Measurements from ENCODE around the gene JAKMIP1. TPM values are rescaled to one million over a fixed set of nuclear protein-coding genes. Genes with fewer than 3 reads are reported as not detected.

Gene JAKMIP1
- total and polyA plus RNA-seq, 5 donors from 2014 or later, result 18.7 to 39.7 (median 32.6) TPM

DNA sequence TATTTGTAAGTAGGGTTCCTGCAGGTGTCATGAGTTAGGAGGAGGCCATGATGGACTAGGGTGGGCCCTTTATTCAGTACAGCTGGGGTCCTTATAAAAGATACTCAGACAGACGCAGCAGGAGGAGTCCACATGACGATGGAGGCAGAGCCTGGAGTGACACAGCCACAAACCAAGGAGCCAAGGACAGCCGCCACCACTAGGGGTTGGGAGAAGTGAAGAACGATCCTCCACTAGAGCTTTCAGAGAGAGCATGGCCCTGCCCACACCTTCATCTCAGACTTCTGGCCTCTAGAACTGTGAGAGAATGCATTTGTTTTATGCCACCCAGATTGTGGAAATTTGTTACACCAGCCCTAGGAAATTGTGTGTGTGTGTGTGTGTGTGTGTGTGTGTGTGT lies 31.1 kb downstream of the JAKMIP1 start:
- Mint-ChIP-seq H3K4me1 (peaks cover 12 to 52% (median 34%) of the 10 kb centered on the region in 4 donors), H3K9me3 (peaks cover 1 to 7% (median 4%) of the 10 kb centered on the region in 7 donors), H3K27me3 (no peaks in the 10 kb centered on the region), H3K4me3 (peak overlapping the region in 1 of 4 donors; percentile 64), H3K36me3 (peaks cover 16% of the 10 kb centered on the region), H3K27ac (peak overlapping the region in 1 of 3 donors; percentile 39)
- Histone ChIP-seq H3K27me3 (ENCODE audit: control insufficient read depth, insufficient read depth, low read length) (no peaks in the 10 kb centered on the region), H3K36me3 (ENCODE audit: control insufficient read depth, insufficient read depth, low read length) (peaks cover 7% of the 10 kb centered on the region), H3K4me1 (ENCODE audit: control insufficient read depth, insufficient read depth, low read length, poor library complexity, severe bottlenecking) (peaks cover 23% of the 10 kb centered on the region), H3K9me3 (ENCODE audit: control insufficient read depth in 2 of 2, low read length in 2 of 2) (no peaks in the 10 kb centered on the region), H3K4me3 (ENCODE audit: low read depth, low read length) (no peak overlapping the region), H3K27ac (ENCODE audit: insufficient read depth, low read length, poor library complexity, severe bottlenecking) (no peak overlapping the region)
- no peak for ATAC-seq (ENCODE audit: low read depth in 2 of 2)
- DNase-seq, result no peak

DNA sequence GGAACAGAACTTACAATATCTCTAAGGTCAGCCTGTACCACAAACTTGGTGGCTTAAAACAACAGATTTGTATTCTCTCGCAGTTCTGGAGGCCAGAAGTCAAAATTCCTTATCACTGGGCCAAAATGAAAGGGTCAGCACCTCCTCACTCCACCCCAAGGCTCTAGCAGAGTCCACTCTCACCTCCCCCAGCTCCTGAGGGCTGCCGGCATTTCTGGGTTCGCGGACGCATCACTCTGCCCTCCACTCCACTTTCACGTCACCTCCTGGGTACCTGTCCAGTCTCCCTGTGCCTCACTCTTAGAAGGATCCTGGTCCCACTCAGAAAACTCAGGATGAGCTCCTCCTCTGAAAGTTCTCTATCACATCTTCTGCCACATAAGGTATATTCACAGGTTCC lies 34.6 kb downstream of the JAKMIP1 start:
- no peak for ATAC-seq (ENCODE audit: low read depth in 2 of 2)
- no peaks in the 10 kb centered on the region for H3K27me3 ChIP-seq (ENCODE audit: control insufficient read depth, insufficient read depth, low read length)
- no peak overlapping the region for H3K4me3 Mint-ChIP-seq
- peaks cover 11% of the 10 kb centered on the region for H3K36me3 Mint-ChIP-seq
- peak overlapping the region in 1 of 3 donors; percentile 61 for H3K27ac Mint-ChIP-seq
- H3K4me1 Mint-ChIP-seq, result peaks cover 5 to 26% (median 15%) of the 10 kb centered on the region in 4 donors
- H3K36me3 ChIP-seq (ENCODE audit: control insufficient read depth, insufficient read depth, low read length), result peaks cover 13% of the 10 kb centered on the region
- no peaks in the 10 kb centered on the region for H3K27me3 Mint-ChIP-seq
- no peaks in the 10 kb centered on the region for H3K4me1 ChIP-seq (ENCODE audit: control insufficient read depth, insufficient read depth, low read length, poor library complexity, severe bottlenecking)
- no peaks in the 10 kb centered on the region for H3K9me3 ChIP-seq (ENCODE audit: control insufficient read depth in 2 of 2, low read length in 2 of 2)
- H3K27ac ChIP-seq (ENCODE audit: insufficient read depth, low read length, poor library complexity, severe bottlenecking), result no peak overlapping the region
- H3K4me3 ChIP-seq (ENCODE audit: low read depth, low read length), result no peak overlapping the region
- H3K9me3 Mint-ChIP-seq, result peaks cover 0 to 4% (median 2%) of the 10 kb centered on the region in 7 donors
- no peak for DNase-seq

DNA sequence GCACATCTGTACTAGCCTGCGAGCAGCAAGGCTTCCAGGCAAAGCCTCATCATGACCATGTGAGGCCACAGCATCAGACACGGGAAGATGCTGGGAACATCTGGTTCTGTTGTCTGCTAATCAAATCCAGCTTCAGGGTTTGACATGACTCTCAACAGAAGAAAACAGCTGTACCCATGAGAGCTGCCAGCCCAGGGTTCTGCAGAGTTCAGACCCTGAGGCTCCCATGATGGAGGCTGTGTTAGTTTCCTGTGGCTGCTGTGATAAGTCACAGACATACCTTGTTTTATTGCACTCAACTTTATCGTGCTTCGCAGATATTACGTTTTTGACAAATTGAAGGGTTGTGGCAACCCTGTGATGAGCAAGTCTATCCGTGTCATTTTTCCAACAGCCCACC lies 37.5 kb downstream of the JAKMIP1 start:
- Mint-ChIP-seq H3K9me3 (peaks cover 0 to 4% (median 1%) of the 10 kb centered on the region in 7 donors), H3K4me3 (no peak overlapping the region), H3K36me3 (peaks cover 10% of the 10 kb centered on the region), H3K27ac (peak overlapping the region in 1 of 3 donors; percentile 19), H3K27me3 (no peaks in the 10 kb centered on the region), H3K4me1 (peaks cover 9 to 48% (median 30%) of the 10 kb centered on the region in 4 donors)
- Histone ChIP-seq H3K9me3 (ENCODE audit: control insufficient read depth in 2 of 2, low read length in 2 of 2) (no peaks in the 10 kb centered on the region), H3K27ac (ENCODE audit: insufficient read depth, low read length, poor library complexity, severe bottlenecking) (no peak overlapping the region), H3K4me3 (ENCODE audit: low read depth, low read length) (no peak overlapping the region), H3K36me3 (ENCODE audit: control insufficient read depth, insufficient read depth, low read length) (peaks cover 13% of the 10 kb centered on the region), H3K27me3 (ENCODE audit: control insufficient read depth, insufficient read depth, low read length) (no peaks in the 10 kb centered on the region), H3K4me1 (ENCODE audit: control insufficient read depth, insufficient read depth, low read length, poor library complexity, severe bottlenecking) (peaks cover 17% of the 10 kb centered on the region)
- DNase-seq (no peak), ATAC-seq (ENCODE audit: low read depth in 2 of 2) (no peak)

DNA sequence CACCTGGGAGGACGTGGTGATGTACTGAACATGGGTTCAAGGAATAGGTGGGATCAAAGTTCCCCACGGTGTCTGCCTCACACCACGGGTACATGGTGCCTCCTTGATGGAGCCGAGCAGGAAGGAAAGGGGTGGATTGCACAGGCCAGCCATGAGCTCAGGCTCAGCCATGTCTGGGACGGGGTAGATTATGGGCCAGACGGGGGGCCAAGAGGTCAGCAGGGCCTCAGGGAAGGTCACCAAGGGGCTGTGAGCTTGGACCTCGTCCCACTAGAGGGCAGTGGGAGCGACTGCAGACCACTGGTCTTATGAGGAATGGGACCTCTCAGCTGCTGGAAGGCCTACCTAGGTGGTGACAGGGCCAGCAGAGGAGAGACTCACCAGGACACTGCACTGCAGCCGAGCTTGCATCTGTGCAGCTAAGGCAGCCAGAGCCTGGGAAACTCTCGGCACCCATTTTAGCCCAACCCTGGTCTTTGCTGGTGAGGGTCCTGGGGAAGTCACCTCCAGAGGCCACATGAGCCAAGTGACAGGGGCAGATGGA lies 38.4 kb downstream of the JAKMIP1 start:
- Histone ChIP-seq H3K4me1 (ENCODE audit: control insufficient read depth, insufficient read depth, low read length, poor library complexity, severe bottlenecking) (peaks cover 17% of the 10 kb centered on the region), H3K4me3 (ENCODE audit: low read depth, low read length) (no peak overlapping the region), H3K27me3 (ENCODE audit: control insufficient read depth, insufficient read depth, low read length) (no peaks in the 10 kb centered on the region), H3K36me3 (ENCODE audit: control insufficient read depth, insufficient read depth, low read length) (peaks cover 13% of the 10 kb centered on the region), H3K27ac (ENCODE audit: insufficient read depth, low read length, poor library complexity, severe bottlenecking) (no peak overlapping the region), H3K9me3 (ENCODE audit: control insufficient read depth in 2 of 2, low read length in 2 of 2) (no peaks in the 10 kb centered on the region)
- H3K4me1 Mint-ChIP-seq, result peaks cover 4 to 41% (median 29%) of the 10 kb centered on the region in 4 donors
- no peak for DNase-seq
- peak overlapping the region in 1 of 4 donors; percentile 30 for H3K4me3 Mint-ChIP-seq
- H3K27me3 Mint-ChIP-seq, result no peaks in the 10 kb centered on the region
- ATAC-seq (ENCODE audit: low read depth in 2 of 2), result no peak
- peaks cover 7% of the 10 kb centered on the region for H3K36me3 Mint-ChIP-seq
- peak overlapping the region; percentile 47 to 82 (median 62) for H3K27ac Mint-ChIP-seq
- peaks cover 0 to 3% (median 1%) of the 10 kb centered on the region in 7 donors for H3K9me3 Mint-ChIP-seq

GRCh38 chr4:6160536-6160935 lies 39.8 kb downstream of the JAKMIP1 start:
- Histone ChIP-seq H3K9me3 (ENCODE audit: control insufficient read depth in 2 of 2, low read length in 2 of 2) (no peaks in the 10 kb centered on the region), H3K27ac (ENCODE audit: insufficient read depth, low read length, poor library complexity, severe bottlenecking) (no peak overlapping the region), H3K36me3 (ENCODE audit: control insufficient read depth, insufficient read depth, low read length) (peaks cover 13% of the 10 kb centered on the region), H3K4me1 (ENCODE audit: control insufficient read depth, insufficient read depth, low read length, poor library complexity, severe bottlenecking) (peaks cover 17% of the 10 kb centered on the region), H3K4me3 (ENCODE audit: low read depth, low read length) (no peak overlapping the region), H3K27me3 (ENCODE audit: control insufficient read depth, insufficient read depth, low read length) (no peaks in the 10 kb centered on the region)
- H3K9me3 Mint-ChIP-seq, result peaks cover 0 to 3% (median 1%) of the 10 kb centered on the region in 7 donors
- H3K27me3 Mint-ChIP-seq, result no peaks in the 10 kb centered on the region
- no peak overlapping the region for H3K4me3 Mint-ChIP-seq
- no peak for ATAC-seq (ENCODE audit: low read depth in 2 of 2)
- peaks cover 4 to 47% (median 31%) of the 10 kb centered on the region in 4 donors for H3K4me1 Mint-ChIP-seq
- DNase-seq, result no peak
- H3K27ac Mint-ChIP-seq, result peak overlapping the region; percentile 36 to 77 (median 57)
- H3K36me3 Mint-ChIP-seq, result peaks cover 7% of the 10 kb centered on the region

DNA sequence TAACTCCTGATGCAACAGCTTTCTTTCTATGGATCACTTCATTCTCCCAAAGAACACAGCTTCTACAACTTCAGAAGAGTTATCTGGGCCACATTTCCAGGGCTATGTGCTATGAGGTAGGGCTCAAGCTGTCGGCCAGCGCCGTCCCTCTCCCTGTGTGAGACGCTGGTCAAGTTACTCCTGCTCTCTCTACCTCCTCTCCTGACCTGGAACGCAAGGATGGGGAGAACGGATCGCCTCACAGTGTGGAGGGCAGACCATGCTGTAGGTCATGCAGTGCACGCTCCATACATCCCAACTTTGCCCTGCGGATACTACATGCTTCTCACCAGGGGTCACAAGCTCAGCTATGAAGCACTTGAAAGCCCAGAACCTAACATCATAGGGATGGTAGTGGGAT lies 42.4 kb downstream of the JAKMIP1 start:
- no peaks in the 10 kb centered on the region for H3K27me3 ChIP-seq (ENCODE audit: control insufficient read depth, insufficient read depth, low read length)
- ATAC-seq (ENCODE audit: low read depth in 2 of 2), result no peak
- H3K4me3 Mint-ChIP-seq, result no peak overlapping the region
- no peaks in the 10 kb centered on the region for H3K27me3 Mint-ChIP-seq
- no peak for DNase-seq
- no peak overlapping the region for H3K27ac ChIP-seq (ENCODE audit: insufficient read depth, low read length, poor library complexity, severe bottlenecking)
- H3K27ac Mint-ChIP-seq, result peak overlapping the region; percentile 1 to 84 (median 66)
- H3K36me3 Mint-ChIP-seq, result no peaks in the 10 kb centered on the region
- peaks cover 0 to 3% (median 0%) of the 10 kb centered on the region in 7 donors for H3K9me3 Mint-ChIP-seq
- H3K36me3 ChIP-seq (ENCODE audit: control insufficient read depth, insufficient read depth, low read length), result no peaks in the 10 kb centered on the region
- no peaks in the 10 kb centered on the region for H3K9me3 ChIP-seq (ENCODE audit: control insufficient read depth in 2 of 2, low read length in 2 of 2)
- H3K4me1 Mint-ChIP-seq, result peaks cover 6 to 72% (median 40%) of the 10 kb centered on the region in 4 donors
- no peak overlapping the region for H3K4me3 ChIP-seq (ENCODE audit: low read depth, low read length)
- H3K4me1 ChIP-seq (ENCODE audit: control insufficient read depth, insufficient read depth, low read length, poor library complexity, severe bottlenecking), result peaks cover 43% of the 10 kb centered on the region

GRCh38 chr4:6155996-6156750 lies 44.2 kb downstream of the JAKMIP1 start:
- Mint-ChIP-seq H3K4me3 (no peak overlapping the region), H3K27me3 (no peaks in the 10 kb centered on the region), H3K36me3 (peaks cover 7% of the 10 kb centered on the region), H3K9me3 (peaks cover 0 to 3% (median 0%) of the 10 kb centered on the region in 7 donors), H3K4me1 (peaks cover 10 to 83% (median 45%) of the 10 kb centered on the region in 4 donors), H3K27ac (peak overlapping the region in 2 of 3 donors; percentile 54 to 92)
- H3K4me3 ChIP-seq (ENCODE audit: low read depth, low read length), result no peak overlapping the region
- H3K9me3 ChIP-seq (ENCODE audit: control insufficient read depth in 2 of 2, low read length in 2 of 2), result no peaks in the 10 kb centered on the region
- peaks cover 56% of the 10 kb centered on the region for H3K4me1 ChIP-seq (ENCODE audit: control insufficient read depth, insufficient read depth, low read length, poor library complexity, severe bottlenecking)
- H3K27ac ChIP-seq (ENCODE audit: insufficient read depth, low read length, poor library complexity, severe bottlenecking), result no peak overlapping the region
- DNase-seq, result no peak
- no peaks in the 10 kb centered on the region for H3K36me3 ChIP-seq (ENCODE audit: control insufficient read depth, insufficient read depth, low read length)
- no peak for ATAC-seq (ENCODE audit: low read depth in 2 of 2)
- H3K27me3 ChIP-seq (ENCODE audit: control insufficient read depth, insufficient read depth, low read length), result no peaks in the 10 kb centered on the region
